K562 (cell line): ENCODE measurements around the gene HAUS2. TPM values are rescaled to one million over a fixed set of nuclear protein-coding genes. Genes with fewer than 3 reads are reported as not detected.

Source experiments
- ATAC-seq: fragments of 200-7000 bp; cut with Tn5 transposase; 3 replicates; pipeline ENCODE4 v1.9.1; 2020; ENCODE audit warnings: moderate library complexity
- BruUV-seq: library from RNA; stranded (reverse); fragments of 400-500 nt; replicated peaks from 2 replicates; lab custom pipeline; 2021; lab: Mats Ljungman, UMichigan
- CTCF ChIA-PET: fragments of 300-600 bp; formaldehyde crosslinking; extraction: SDS; loops from one replicate; lab custom pipeline; 2021; ENCODE audit warnings: low intra/inter-chr PET ratio; lab: Yijun Ruan, JAX
- POLR2A ChIA-PET: fragments of 300-600, 350-650 bp; sonication (Branson Sonifier 250); formaldehyde crosslinking; extraction: SDS; loops from one replicate; lab custom pipeline; 2021; ENCODE audit warnings: antibody characterized with exemption, inconsistent platforms; lab: Yijun Ruan, JAX
- DNase-seq, 4 experiments: peaks; one replicate each; pipeline versions ENCODE4 v3.0.0 to v3.0.0-alpha.2; 2011 to 2018; ENCODE audit warnings: low spot score in 3 of 4, mixed read lengths in 3 of 4; ENCODE audit errors: extremely low read depth in 1 of 4
- FAIRE-seq: peaks from 2 replicates; lab custom pipeline; 2011; peaks lifted over from hg19 to GRCh38; lab: Jason Lieb, UNC
- H2AFZ ChIP-seq: 2 replicates; pipeline ENCODE4 v1.6.0; 2011; ENCODE audit warnings: low read depth, low read length, control low read depth, inconsistent platforms
- H3K27ac ChIP-seq: fragments of 200-600 bp; 3 replicates; pipeline ENCODE4 v1.8.0; 2011; ENCODE audit warnings: low read depth, mild to moderate bottlenecking, control low read depth, inconsistent platforms, low read length, moderate library complexity, mixed read lengths; ENCODE audit errors: extremely low read depth
- H3K27me3 ChIP-seq, 2 experiments: fragments of 300-600 bp in 1 of 2; 2 replicates in 1 of 2; 3 replicates in 1 of 2; pipeline versions ENCODE4 v1.6.0 to v1.8.0; 2011; ENCODE audit warnings: inconsistent platforms in 2 of 2, low read length in 2 of 2, mild to moderate bottlenecking in 1 of 2, mixed read lengths in 1 of 2, moderate library complexity in 1 of 2; ENCODE audit not compliant: control insufficient read depth in 2 of 2, insufficient read depth in 2 of 2
- H3K36me3 ChIP-seq: fragments of 300-600 bp; 3 replicates; pipeline ENCODE4 v1.8.0; 2011; ENCODE audit warnings: mild to moderate bottlenecking, low read length, inconsistent platforms; ENCODE audit not compliant: control insufficient read depth, insufficient read depth
- H3K4me1 ChIP-seq, 2 experiments: fragments of 200-600 bp in 1 of 2; replicated peaks in 1 of 2; 2 replicates in 1 of 2; 3 replicates in 1 of 2; pipeline versions ENCODE4 v1.5.1 to v1.8.0; 2011; ENCODE audit warnings: inconsistent platforms in 2 of 2, low read length in 2 of 2, mild to moderate bottlenecking in 1 of 2, mixed read lengths in 1 of 2, moderate library complexity in 1 of 2; ENCODE audit not compliant: control insufficient read depth in 2 of 2, insufficient read depth in 2 of 2
- H3K4me2 ChIP-seq: 2 replicates; pipeline ENCODE4 v1.6.1; 2011; ENCODE audit warnings: low read length, control low read depth, inconsistent platforms, mixed read lengths; ENCODE audit not compliant: insufficient read depth
- H3K4me3 ChIP-seq: fragments of 200-600 bp; sonication (generic), shearing (Covaris generic); 2 replicates; pipeline ENCODE4 v1.5.1; 2016; ENCODE audit warnings: control low read depth, inconsistent platforms
- H3K79me2 ChIP-seq: fragments of 200-600 bp; 3 replicates; pipeline ENCODE4 v1.8.0; 2011; ENCODE audit warnings: low read length, inconsistent platforms; ENCODE audit not compliant: control insufficient read depth, insufficient read depth
- H3K9ac ChIP-seq, 2 experiments: 2 replicates each; pipeline versions ENCODE4 v1.6.0 to v1.6.1; 2011; ENCODE audit warnings: low read depth in 2 of 2, low read length in 2 of 2, control low read depth in 1 of 2, inconsistent platforms in 1 of 2, mild to moderate bottlenecking in 1 of 2, mixed read lengths in 1 of 2; ENCODE audit not compliant: insufficient read depth in 1 of 2
- H3K9me1 ChIP-seq: one replicate; pipeline ENCODE4 v1.6.0; 2011; ENCODE audit warnings: inconsistent platforms, mild to moderate bottlenecking, low read length, moderate library complexity; ENCODE audit not compliant: control insufficient read depth, insufficient read depth
- H3K9me3 ChIP-seq: replicated peaks from 2 replicates; pipeline ENCODE4 v1.5.1; 2011; ENCODE audit warnings: low read depth, low read length, inconsistent platforms; ENCODE audit not compliant: control insufficient read depth, insufficient read depth
- H4K20me1 ChIP-seq: replicated peaks from 2 replicates; pipeline ENCODE4 v1.6.1; 2011; ENCODE audit warnings: low read length, inconsistent platforms, mixed read lengths; ENCODE audit not compliant: control insufficient read depth, insufficient read depth
- BCOR ChIP-seq: fragments of 450-650 bp; IDR thresholded peaks from 2 replicates; pipeline ENCODE4 v1.6.1; 2016
- FIP1L1 ChIP-seq: fragments of 200-400 bp; formaldehyde crosslinking; IDR thresholded peaks from 2 replicates; pipeline ENCODE4 v1.6.1; 2018; ENCODE audit warnings: mild to moderate bottlenecking, low read depth, low read length; ENCODE audit not compliant: poor library complexity, severe bottlenecking
- FOXA3 ChIP-seq, 2 experiments: fragments of 450-650 bp in 1 of 2; sonication (generic) in 1 of 2; formaldehyde crosslinking; IDR thresholded peaks in 1 of 2; conservative IDR thresholded peaks in 1 of 2; 2 replicates each; pipeline versions ENCODE4 v1.4.0 to v1.8.0; 2020 to 2022; ENCODE audit warnings: mild to moderate bottlenecking in 2 of 2, missing genetic modification reagents in 1 of 2
- FOXJ2 ChIP-seq: fragments of 200-800 bp; sonication (Bioruptor generic); IDR thresholded peaks from 2 replicates; pipeline ENCODE4 v1.6.1; 2016; ENCODE audit warnings: missing genetic modification characterization, missing compliant biosample characterization
- HES1 ChIP-seq: fragments of 450-650 bp; IDR thresholded peaks from 2 replicates; pipeline ENCODE4 v1.6.1; 2016; ENCODE audit warnings: low read depth, mild to moderate bottlenecking, moderate library complexity
- KDM5B ChIP-seq: fragments of 200-600 bp; sonication (generic); IDR thresholded peaks from 2 replicates; pipeline ENCODE4 v1.6.1; 2012; ENCODE audit warnings: low read depth, mild to moderate bottlenecking, moderate library complexity, low read length, control low read depth, inconsistent platforms; ENCODE audit not compliant: insufficient replicate concordance
- MNT ChIP-seq, 2 experiments: fragments of 450-650 bp; conservative IDR thresholded peaks; 2 replicates each; pipeline ENCODE4 v1.6.1; 2017; ENCODE audit warnings: mild to moderate bottlenecking in 2 of 2, moderate library complexity in 2 of 2
- NFIC ChIP-seq: fragments of 450-650 bp; IDR thresholded peaks from 2 replicates; pipeline ENCODE4 v1.6.1; 2017; ENCODE audit warnings: mild to moderate bottlenecking, inconsistent platforms
- NFYB ChIP-seq: IDR thresholded peaks from 2 replicates; pipeline ENCODE4 v1.6.1; 2011; ENCODE audit warnings: mild to moderate bottlenecking, moderate library complexity; ENCODE audit not compliant: insufficient read length; ENCODE audit errors: extremely low read depth
- OTX1 ChIP-seq: fragments of 450-650 bp; formaldehyde crosslinking; IDR thresholded peaks from 2 replicates; pipeline ENCODE4 v1.4.0; 2022; ENCODE audit warnings: mild to moderate bottlenecking
- RBM25 ChIP-seq: fragments of 200-400 bp; formaldehyde crosslinking; IDR thresholded peaks from 2 replicates; pipeline ENCODE4 v1.6.1; 2018; ENCODE audit warnings: low read length, low read depth, moderate library complexity; ENCODE audit not compliant: severe bottlenecking
- SRSF1 ChIP-seq: fragments of 200-400 bp; formaldehyde crosslinking; IDR thresholded peaks from 2 replicates; pipeline ENCODE4 v1.6.1; 2017; ENCODE audit warnings: mild to moderate bottlenecking, low read depth, low read length, moderate library complexity
- SUPT5H ChIP-seq: fragments of 450-650 bp; IDR thresholded peaks from 2 replicates; pipeline ENCODE4 v1.6.1; 2016
- TEAD4 ChIP-seq, 2 experiments: sonication (generic) in 1 of 2; formaldehyde crosslinking in 1 of 2; IDR thresholded peaks; 2 replicates each; pipeline versions ENCODE4 v1.6.1 to v1.8.0; 2012 to 2022; ENCODE audit warnings: borderline replicate concordance in 1 of 2, inconsistent platforms in 1 of 2, low read length in 1 of 2, mild to moderate bottlenecking in 1 of 2, missing genetic modification reagents in 1 of 2
- TRIM28 ChIP-seq: fragments of 450-650 bp; IDR thresholded peaks from 2 replicates; pipeline ENCODE4 v1.6.1; 2017
- ZNF124 ChIP-seq: sonication (generic); formaldehyde crosslinking; IDR thresholded peaks from 2 replicates; pipeline ENCODE4 v1.8.1; 2022; ENCODE audit warnings: missing genetic modification reagents
- ZNF431 ChIP-seq: sonication (generic); formaldehyde crosslinking; IDR thresholded peaks from 2 replicates; pipeline ENCODE4 v1.8.0; 2022; ENCODE audit warnings: mild to moderate bottlenecking, missing genetic modification reagents
- WGBS: fragments of 100-300 bp; shearing (Covaris generic); methylation state at CpG from one replicate; pipeline ENCODE4 v1.1.6; 2016; ENCODE audit warnings: low coverage, mixed read lengths; ENCODE audit not compliant: insufficient coverage; ENCODE audit errors: missing lambda C conversion rate; 5-methylcytosine and 5-hydroxymethylcytosine counted together
- in situ Hi-C: fragments of 300-500 bp; cut with MboI; formaldehyde crosslinking; loops from 4 replicates; pipeline ENCODE4 v1.15.0; 2018; ENCODE audit warnings: inconsistent platforms, mixed read lengths
- intact Hi-C: fragments of 100-400 bp; cut with micrococcal nuclease; formaldehyde crosslinking; loops from 2 replicates; pipeline ENCODE4 v1.14.2; 2022
- polyA plus RNA-seq, 8 experiments: library from polyadenylated mRNA; depleted of rRNA in 4 of 8; stranded (reverse) in 5 of 8; unstranded in 3 of 8; fragments of >200 nt; fragmentation: Nextera tagmentation in 2 of 8; fragmentation: Illumina TruSeq in 1 of 8; extraction: Ambion mirVana in 2 of 8; extraction: Trizol in 1 of 8; gene quantifications; 2 replicates each; pipeline versions ENCODE4 v1.2.1 to v1.2.3, GENCODE V29; 2011 to 2014; ENCODE audit warnings: inconsistent platforms in 1 of 8, missing spikeins in 1 of 8
- total RNA-seq, 7 experiments: library from RNA; depleted of rRNA in 6 of 7; stranded (reverse); fragments of >200 nt in 6 of 7; fragmentation: Illumina TruSeq in 2 of 7; extraction: Trizol in 2 of 7; gene quantifications; 2 replicates each; pipeline versions ENCODE4 v1.2.1 to v1.2.3, GENCODE V29; 2011 to 2021; ENCODE audit warnings: low replicate concordance in 1 of 7

The HAUS2 gene
- total and polyA plus RNA-seq, 9 of the 15 experiments (the other 6 are each of a cell fraction or from before 2014, with no cell fraction given) = 30.6 to 64.9 (median 54.1) TPM

GRCh38 chr15:42575188-42576039 is 26.8 kb downstream of the HAUS2 start, which contains the start of gene STARD9:
STARD9 (plus strand) TSS chr15:42575606; CDS start chr15:42575716, 110 bp downstream.
- peak within 1 kb of the TSS; percentile 51 for H3K4me3 ChIP-seq
- peak; percentile 74 for FAIRE-seq
- no peak for TF ChIP-seq SRSF1
- no peak for TF ChIP-seq TEAD4 (IDR thresholded peaks at IDR 0.05; ENCODE audit: low read length)
- TF ChIP-seq TEAD4 (CRISPR knock-in tag; IDR thresholded peaks at IDR 0.05; ENCODE audit: borderline replicate concordance) = peak; percentile 93; the same call in 1 of the 2 replicates
- peak; percentile 21 for TF ChIP-seq FIP1L1
- TF ChIP-seq TRIM28 = no peak
- peak; percentile 94 for TF ChIP-seq ZNF431 (CRISPR knock-in tag)
- TF ChIP-seq OTX1 (CRISPR knock-in tag) = no peak
- TF ChIP-seq KDM5B = peak; percentile 83
- TF ChIP-seq MNT (conservative IDR thresholded peaks at IDR 0.05) = peak; percentile 91 to 94
- TF ChIP-seq BCOR = peak; percentile 20; the same call in 1 of the 2 replicates
- TF ChIP-seq FOXJ2 (tag) = 0 out of 2 replicates have a peak, but pooled peaks have one; percentile 33
- TF ChIP-seq HES1 = peak; percentile 74
- peak; percentile 72 for TF ChIP-seq SUPT5H
- TF ChIP-seq RBM25 = peak; percentile 50
- peak; percentile 99 for TF ChIP-seq NFIC
- peak in 1 of 2 experiments; percentile 86; a peak in 2 of 4 replicates for TF ChIP-seq FOXA3 (CRISPR knock-in tag; conservative IDR thresholded peaks at IDR 0.05 in 1 of 2, IDR thresholded peaks at IDR 0.05 in 1 of 2)
- 0 out of 2 replicates have a peak, but pooled peaks have one; percentile 23 for TF ChIP-seq ZNF124 (CRISPR knock-in tag)
- TF ChIP-seq NFYB = no peak

More at GRCh38 chr15:42575188-42576039, 26.8 kb downstream of the HAUS2 start, which contains the start of gene STARD9:
- no TSS peak for BruUV-seq
- H2AFZ ChIP-seq = peak within 1 kb of the TSS; percentile 89
- ATAC-seq (peak; percentile 96), DNase-seq (peak; percentile 94 to 98 (median 96))
- H3K4me2 ChIP-seq = peak within 1 kb of the TSS; percentile 79
- H3K9ac ChIP-seq = peak within 1 kb of the TSS; percentile 56 to 92
- 0 out of 2 replicates have a peak, but pooled peaks cover 3% of the 10 kb centered on the region for H4K20me1 ChIP-seq
- CTCF ChIA-PET = no interaction called here
- in situ Hi-C loops (no loop called here), intact Hi-C loops (loop anchor here (2.0 kb wide), 1 partner anchor 75 kb away; no protein-coding TSS in a partner anchor)
- POLR2A ChIA-PET = interaction anchor here (0.6 to 3.7 kb wide), 15 partner anchors 9 to 488 kb away, joined by 3 to 26 read pairs (median 4); partner anchors contain the start of genes HAUS2 and LRRC57
- no peaks in the 10 kb centered on the region for H3K36me3 ChIP-seq
- peaks cover 18 to 28% of the 10 kb centered on the region in 2 experiments; a peak in 4 of 5 replicates for H3K4me1 ChIP-seq
- WGBS = under 1% methylated on average over 59 of the region's 95 CpGs
- no peaks in the 10 kb centered on the region for H3K9me1 ChIP-seq
- peak within 1 kb of the TSS; percentile 69 for H3K27ac ChIP-seq
- H3K9me3 ChIP-seq = no peaks in the 10 kb centered on the region
- H3K27me3 ChIP-seq = no peaks in the 10 kb centered on the region
- H3K79me2 ChIP-seq = peaks cover 17% of the 10 kb centered on the region; the same call in 2 of the 3 replicates
